HG02943 (cell line): ENCODE data around the gene NAGPA.

Source experiments
- ATAC-seq: cut with Tn5 transposase; IDR thresholded peaks from one replicate; pipeline ENCODE4 v1.9.1; 2021; ENCODE audit warnings: mild to moderate bottlenecking, low read depth, moderate library complexity; ENCODE audit not compliant: unreplicated experiment

The NAGPA gene

DNA sequence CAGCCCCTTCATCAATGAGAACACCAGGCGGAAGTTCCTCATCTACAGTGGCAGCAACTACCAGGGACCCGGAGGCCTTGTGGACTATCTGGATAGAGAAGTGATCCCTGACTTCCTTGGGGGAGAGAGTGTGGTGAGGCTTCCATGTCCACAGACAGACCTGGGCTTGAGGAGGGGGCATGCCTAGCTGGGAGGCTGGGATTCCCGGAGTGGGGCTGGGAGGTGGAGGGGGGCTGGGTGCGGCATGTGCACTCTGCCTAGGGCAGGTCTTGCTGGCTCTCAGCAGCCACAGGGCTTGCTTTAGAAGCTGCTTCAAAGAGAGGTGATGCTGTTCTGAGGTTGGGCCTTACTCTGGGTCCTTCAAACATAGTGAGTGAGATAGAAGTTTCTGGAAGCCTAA, 27.8 kb downstream of the NAGPA start:
- ATAC-seq = no peak

DNA sequence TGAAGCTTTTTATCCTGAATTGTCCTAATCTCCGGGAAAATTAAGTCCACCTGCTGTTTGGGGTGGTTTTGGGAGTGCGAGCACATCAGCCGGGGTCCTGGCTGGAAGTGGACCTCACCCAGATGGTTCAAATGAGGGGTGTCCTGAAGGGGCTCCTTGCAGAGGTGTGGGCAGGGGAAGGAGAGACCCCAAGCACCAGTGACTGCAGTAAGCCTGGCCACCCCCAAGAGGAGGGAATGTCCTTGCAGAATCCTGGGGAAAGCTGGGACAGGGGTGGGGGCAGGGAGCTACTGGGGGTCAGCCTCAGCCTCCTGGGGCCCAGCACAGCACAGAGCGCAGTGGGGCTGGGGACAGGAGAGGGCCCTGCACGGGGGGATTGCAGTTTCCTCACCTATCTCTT, 29.4 kb downstream of the NAGPA start:
- no peak for ATAC-seq

DNA sequence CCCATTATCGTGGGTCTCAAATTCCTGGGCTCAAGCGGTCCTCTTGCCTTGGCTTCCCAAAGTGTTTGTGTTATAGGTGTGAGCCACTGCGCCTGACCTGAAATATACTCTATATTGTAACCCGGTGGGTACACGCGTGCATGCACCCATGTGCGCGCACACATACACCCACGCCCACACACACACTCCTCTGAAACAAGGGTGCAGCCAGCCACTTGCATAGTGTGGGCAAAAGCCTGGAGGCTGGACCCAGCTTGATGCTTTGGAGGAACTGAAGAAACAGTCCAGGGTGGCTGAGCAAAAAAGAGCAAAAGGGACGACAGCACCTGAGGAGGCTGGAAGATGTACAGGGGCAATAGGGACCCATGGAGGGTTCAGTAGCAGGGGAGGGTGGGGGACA, 29.9 kb downstream of the NAGPA start:
- no peak for ATAC-seq

DNA sequence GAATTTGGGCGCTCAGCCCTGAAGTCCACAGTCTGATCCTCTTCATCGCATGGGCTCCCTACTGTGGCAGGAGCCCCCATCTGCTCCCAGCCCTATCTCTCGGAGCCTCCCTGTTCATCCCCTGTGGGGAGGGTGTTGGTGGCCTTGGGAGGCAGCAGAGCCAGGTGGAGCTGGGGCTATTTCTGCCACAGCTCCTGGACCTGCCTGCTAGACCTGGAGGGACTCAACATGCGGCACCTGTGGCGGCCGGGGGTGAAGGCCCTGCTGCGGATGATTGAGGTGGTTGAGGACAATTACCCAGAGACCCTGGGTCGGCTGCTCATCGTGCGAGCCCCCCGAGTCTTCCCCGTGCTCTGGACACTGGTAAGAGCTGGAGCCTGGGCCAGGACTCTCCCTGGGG, 30.5 kb downstream of the NAGPA start:
- no peak for ATAC-seq

GRCh38 chr16:5002699-5003143, 31.0 kb downstream of the NAGPA start:
- ATAC-seq = no peak

DNA sequence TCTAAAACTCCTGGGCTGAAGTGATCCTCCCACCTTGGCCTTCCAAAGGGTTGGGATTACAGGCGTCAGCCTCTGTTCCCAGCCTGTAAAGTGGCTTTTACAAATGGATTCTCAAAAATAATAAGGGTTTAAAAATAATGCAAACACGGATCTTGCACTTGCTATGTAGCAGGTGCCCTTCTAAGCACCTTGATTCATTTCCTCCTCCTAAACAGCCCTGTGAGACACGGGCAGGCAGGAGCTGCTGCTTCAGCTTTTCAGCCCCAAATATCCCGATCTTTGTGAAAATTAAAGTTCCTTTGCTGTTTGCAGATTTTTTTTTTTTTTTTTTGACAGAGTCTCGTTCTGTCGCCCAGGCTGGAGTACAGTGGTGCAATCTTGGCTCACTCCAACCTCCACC, 31.7 kb downstream of the NAGPA start:
- no peak for ATAC-seq

GRCh38 chr16:5001571-5001970, 32.2 kb downstream of the NAGPA start:
- no peak for ATAC-seq

DNA sequence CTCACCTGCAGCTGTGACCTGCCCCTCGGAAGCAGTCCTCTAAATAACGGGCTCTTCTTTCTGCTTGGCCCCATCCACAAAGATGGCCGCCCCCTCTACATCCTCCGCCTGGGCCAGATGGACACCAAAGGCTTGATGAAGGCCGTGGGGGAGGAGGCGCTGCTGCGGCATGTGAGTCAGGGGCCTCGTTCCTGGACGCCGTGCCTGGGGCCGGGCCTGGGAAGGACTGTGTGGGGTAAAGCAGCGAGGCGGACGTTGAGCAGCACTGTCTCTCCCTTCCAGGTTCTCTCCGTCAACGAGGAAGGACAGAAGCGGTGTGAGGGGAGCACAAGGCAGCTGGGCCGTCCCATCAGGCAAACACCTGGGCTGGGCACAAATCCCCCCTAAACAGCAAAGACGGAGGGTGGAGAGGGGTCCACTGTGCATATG, 33.1 kb downstream of the NAGPA start:
- ATAC-seq = no peak

GRCh38 chr16:4994719-4995434, 38.9 kb downstream of the NAGPA start:
- no peak for ATAC-seq

GRCh38 chr16:4991754-4992153, 42.0 kb downstream of the NAGPA start:
- ATAC-seq = no peak

- no peak for ATAC-seq
Observed at GRCh38 chr16:4990415-4990814, 43.3 kb downstream of the NAGPA start.

DNA sequence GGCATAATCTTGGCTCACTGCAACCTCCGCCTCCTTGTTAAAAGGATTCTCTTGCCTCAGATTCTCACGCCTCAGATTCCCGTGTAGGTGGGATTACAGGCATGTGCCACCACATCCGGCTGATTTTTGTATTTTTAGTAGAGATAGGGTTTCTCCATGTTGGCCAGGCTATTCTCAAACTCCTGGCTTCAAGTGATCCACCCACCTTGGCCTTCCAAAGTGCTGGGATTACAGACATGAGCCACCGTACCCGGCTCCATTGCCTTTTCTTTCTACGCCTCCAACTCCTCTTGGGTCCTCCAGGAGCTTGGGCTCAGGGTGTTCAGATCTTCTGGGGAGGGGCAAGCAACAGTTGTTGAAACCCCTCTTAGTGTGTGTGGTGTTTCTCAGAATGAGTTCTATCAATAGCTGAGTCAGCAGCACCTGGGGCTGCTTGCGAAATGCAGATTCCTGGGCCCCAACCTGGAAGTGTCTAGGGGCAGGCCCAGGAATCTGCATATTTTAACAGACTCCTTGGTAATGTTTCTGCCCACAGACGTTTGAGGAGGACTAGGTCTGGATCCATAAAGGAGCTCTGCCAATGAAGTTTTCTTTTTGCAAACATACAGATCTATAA, 44.2 kb downstream of the NAGPA start:
- ATAC-seq = no peak

GRCh38 chr16:4988647-4989046, 45.1 kb downstream of the NAGPA start:
- no peak for ATAC-seq

DNA sequence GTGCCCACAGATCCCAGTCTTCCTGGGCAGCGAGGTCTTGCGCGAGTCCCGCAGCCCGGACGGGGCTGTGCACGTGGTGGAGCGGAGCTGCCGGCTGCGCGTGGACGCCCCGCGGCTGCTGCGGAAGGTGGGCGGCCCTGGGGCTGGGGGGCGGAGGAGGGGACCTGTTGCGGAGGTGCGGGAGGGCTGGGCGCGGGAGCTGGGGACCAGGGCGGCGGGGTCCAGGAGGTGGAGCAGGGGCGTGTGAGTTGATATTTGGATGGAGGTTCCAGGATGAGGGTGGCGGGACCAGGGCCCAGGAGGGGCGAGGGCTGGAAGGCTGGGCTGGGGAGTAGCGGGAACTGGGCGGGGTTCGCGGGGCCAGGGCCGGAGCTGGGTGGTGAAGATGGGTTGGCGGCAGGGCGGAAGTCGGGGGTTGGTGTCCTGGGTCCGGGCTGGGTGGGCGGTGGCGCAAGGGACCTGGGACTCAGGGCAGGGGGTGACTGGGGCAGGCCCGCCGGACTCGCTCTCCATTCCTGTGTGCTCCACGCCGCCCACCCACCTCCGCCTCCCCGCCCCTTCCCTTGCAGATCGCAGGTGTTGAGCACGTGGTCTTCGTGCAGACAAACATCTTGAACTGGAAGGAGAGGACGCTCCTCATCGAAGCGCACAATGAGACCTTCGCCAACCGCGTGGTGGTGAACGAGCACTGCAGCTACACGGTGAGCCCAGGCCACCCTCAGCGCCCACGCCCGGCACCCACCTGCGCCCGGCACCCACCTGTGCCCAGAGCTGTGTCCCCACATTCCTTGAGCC, 46.0 kb downstream of the NAGPA start:
- no peak for ATAC-seq

DNA sequence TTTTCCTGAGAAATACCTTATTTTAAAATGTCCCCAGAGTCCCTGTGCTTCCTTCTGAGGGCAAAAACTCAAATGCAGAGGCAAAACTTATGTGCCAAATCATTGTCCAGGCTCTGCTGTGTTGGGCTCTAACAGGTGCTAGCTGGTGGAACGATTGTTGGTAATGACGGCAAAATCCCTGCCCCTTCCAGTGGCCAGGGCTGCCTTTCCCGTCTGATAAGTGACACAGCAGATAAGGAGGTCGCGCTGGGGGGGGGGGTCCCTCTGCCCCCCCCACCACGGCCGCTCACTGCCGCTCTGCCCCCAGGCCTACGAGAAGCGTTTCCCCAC, 46.5 kb downstream of the NAGPA start:
- no peak for ATAC-seq

DNA sequence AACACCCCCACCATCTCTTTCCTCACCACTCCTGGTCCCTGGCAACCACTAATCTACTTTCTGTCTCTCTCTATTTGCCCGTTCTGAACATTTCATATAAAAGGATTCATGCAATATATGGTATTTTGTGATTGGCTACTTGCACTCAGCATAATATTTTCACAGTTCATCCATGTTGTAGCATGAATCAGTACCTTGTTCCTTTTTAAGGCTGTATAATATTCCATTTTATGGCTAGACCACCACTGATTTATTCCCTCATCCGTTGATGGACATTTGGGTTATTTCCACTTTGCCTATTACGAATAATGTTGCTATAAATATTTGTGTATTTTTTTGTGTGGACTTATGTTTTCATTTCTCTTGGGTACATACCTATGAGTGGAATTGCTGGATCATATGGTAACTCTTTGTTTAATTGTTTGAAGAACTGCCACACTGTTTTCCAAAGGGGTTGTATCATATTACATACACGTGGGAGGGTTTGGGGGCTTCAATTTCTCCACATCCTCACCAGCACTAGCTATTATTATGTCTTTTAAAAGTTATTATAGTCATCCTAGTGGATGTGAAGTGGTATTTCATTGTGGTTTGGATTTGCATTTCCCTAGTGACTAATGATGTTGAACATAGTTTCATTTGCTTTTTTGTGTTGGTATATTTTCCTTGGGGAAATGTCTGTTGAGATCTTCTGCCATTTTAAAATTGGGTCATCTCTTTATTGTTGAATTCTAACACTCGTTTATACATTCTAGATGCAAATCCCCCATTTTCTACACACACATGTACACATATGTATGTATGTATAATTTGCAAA, 49.4 kb downstream of the NAGPA start:
- no peak for ATAC-seq

DNA sequence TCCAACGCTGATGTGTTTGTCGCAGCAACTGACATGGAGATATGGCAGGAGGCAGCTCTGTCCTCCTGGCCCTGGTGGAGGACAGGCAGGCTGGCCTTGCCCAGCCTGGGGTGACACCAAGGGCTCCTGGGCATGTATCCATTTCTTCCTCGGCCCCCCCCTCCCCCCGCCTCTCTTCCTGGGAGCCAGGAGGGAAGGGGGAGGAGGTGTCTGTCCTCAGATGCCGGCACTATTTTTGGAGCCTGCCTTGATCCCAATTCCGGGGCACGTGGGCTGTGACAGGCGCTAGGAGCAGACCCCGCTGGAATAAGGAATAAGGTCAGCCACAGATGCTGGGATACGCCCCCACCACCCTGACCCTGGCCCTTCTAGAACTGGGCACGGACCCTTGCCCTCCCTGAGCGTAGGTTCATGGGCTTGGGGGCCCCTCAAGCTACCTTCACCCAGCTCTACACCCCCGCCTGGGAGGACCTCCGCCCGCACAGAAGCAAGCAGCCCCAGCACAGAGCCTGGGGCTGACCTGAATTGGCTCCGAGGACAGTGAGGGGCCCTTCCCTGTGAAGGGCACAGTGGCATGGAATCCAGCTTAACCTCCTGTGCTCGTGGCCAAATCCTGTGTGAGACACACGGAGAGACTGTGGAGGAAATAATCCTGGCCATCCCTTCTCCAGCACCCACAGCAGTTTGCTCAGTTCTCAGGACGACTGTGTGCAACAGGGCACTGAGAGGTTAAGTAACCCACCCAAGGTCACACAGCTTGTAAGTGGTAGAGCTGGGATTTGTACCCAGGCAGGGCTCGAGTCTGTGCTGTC, 51.5 kb downstream of the NAGPA start:
- ATAC-seq = no peak

DNA sequence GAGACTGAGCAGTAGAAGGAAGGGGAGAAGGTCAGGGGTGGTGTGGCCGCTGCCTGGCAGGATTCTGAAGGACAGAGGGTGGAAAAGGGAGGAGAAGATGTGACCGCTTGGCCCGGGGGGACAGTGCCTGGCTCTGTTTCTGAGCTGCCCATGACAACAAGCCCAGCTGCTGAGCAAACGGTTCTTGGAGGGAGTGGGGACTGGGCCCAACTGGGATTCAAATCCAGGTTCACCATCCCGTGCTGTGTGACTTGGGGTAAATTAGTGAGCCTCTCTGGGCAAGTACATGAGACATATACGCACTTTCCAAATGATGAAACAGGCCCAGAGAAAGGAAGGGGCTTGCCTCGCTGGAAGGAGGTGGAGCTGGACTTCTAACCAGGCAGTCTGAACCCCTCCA, 52.3 kb downstream of the NAGPA start:
- ATAC-seq = no peak

- no peak for ATAC-seq
Observed at GRCh38 chr16:4980691-4981090, 53.0 kb downstream of the NAGPA start.
